GM12874 (cell line): ENCODE results near the gene REEP5.

Experiments used
- TF ChIP-seq, protein P1 (sequence below): IDR thresholded peaks from 2 replicates; pipeline ENCODE4 v1.5.1; 2011; ENCODE audit warnings: low read depth, mild to moderate bottlenecking, control low read depth, low read length, moderate library complexity; ENCODE audit not compliant: insufficient read depth

Gene REEP5

DNA sequence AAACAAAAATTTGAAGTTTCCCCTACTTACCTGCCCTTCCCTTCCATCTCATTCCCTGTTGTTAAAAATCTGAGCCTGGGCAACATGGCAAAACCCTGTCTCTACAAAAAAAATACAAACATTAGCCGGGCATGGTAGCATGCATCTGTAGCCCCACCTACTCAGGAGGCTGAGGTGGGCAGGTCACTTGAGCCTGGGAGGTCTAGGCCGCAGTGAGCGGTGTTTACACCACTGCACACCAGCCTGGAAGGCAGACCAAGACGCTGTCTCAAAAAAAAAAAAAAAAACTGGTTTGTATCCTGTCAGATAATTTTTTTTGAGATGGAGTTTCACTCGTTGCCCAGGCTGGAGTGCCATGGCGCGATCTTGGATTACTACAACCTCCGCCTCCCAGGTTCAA is 16.3 kb upstream of the REEP5 start:
- TF ChIP-seq, protein P1, sequence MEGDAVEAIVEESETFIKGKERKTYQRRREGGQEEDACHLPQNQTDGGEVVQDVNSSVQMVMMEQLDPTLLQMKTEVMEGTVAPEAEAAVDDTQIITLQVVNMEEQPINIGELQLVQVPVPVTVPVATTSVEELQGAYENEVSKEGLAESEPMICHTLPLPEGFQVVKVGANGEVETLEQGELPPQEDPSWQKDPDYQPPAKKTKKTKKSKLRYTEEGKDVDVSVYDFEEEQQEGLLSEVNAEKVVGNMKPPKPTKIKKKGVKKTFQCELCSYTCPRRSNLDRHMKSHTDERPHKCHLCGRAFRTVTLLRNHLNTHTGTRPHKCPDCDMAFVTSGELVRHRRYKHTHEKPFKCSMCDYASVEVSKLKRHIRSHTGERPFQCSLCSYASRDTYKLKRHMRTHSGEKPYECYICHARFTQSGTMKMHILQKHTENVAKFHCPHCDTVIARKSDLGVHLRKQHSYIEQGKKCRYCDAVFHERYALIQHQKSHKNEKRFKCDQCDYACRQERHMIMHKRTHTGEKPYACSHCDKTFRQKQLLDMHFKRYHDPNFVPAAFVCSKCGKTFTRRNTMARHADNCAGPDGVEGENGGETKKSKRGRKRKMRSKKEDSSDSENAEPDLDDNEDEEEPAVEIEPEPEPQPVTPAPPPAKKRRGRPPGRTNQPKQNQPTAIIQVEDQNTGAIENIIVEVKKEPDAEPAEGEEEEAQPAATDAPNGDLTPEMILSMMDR = no peak

- TF ChIP-seq, protein P1 = no peak
Observed at GRCh38 chr5:112935675-112936074, 13.6 kb upstream of the REEP5 start.

- TF ChIP-seq, protein P1 = no peak
Observed at GRCh38 chr5:112934366-112934663, 12.3 kb upstream of the REEP5 start.

GRCh38 chr5:112933651-112934365 is 11.8 kb upstream of the REEP5 start:
- TF ChIP-seq, protein P1 = no peak

DNA sequence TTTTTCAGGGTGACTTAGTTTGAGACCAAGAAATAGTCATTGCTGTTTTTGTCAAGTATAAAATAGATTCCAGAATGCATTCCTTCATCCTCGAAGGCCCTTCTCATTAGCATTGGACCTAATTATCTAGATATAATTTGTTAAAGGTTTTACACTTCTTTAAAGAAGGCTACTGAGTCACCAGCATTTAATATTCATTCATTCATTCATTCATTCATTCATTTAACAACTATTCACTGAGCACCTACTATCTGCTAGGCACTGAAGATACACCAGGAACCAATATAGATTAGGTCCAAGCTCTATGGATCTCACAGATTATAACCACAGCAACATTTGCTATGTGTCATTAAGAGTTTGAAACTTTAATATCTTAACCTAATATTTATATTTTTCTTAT is 11.1 kb upstream of the REEP5 start:
- TF ChIP-seq, protein P1 = no peak

DNA sequence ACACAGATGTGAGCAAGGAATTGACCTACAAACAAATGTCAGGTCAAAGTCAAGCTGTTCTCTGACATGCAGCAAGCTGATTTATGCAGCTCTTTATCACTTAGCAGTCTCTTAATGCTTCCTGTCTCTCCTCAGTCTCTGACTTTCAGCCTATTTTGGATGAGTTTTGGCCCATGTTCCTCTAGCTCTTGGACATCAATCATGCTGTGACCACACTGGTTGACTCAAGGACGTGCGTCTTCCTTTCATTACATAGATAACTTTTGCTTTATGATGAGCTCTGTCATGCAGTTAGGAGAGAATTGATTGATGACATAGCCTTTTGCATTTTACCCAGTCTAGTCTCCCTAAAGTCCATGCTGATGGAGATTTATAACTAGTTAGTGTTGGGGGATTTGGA is 9.4 kb upstream of the REEP5 start:
- TF ChIP-seq, protein P1 = no peak

GRCh38 chr5:112930082-112930344 is 8.0 kb upstream of the REEP5 start:
- TF ChIP-seq, protein P1 = no peak

DNA sequence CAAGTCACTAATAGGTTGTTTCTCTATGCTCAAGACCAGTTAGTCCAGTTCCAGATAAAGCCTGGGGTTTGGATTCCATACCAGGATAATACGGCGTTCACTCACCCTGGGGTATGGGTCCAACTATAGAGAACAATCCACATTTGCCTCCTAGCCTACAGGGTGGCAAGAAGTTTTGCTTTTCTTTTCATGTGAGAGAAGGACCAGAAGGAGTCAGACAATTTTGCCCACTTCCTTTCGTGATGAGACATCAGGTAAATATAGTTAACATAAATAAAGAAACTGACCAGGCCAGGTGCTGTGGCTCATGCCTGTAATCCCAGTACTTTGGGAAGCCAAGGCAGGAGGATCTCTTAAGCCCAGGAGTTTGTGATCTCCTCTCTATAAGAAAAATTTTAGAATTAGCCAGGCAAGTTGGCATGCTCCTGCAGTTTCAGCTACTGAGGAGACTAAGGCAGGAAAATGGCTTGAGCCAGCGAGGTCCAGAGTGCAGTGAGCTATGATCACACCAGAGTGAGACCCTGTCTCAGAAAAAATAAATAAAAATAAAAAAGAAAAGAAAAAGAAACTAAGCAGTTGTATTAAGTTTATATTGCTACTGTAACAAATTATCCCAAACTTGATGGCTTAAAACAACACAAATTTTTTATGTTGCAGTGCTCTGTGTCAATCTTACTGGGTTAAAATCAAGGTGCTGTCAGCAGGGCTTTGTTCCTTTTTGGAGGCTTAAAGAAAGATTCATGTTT is 7.5 kb upstream of the REEP5 start:
- TF ChIP-seq, protein P1 = no peak
